Measurements from ENCODE around the gene ATP10A. TPM values are rescaled to one million over a fixed set of nuclear protein-coding genes. Genes with fewer than 3 reads are reported as not detected.

ATP10A gene
- total RNA-seq, 1 experiment from 2014 or later, result 3.9 TPM

DNA sequence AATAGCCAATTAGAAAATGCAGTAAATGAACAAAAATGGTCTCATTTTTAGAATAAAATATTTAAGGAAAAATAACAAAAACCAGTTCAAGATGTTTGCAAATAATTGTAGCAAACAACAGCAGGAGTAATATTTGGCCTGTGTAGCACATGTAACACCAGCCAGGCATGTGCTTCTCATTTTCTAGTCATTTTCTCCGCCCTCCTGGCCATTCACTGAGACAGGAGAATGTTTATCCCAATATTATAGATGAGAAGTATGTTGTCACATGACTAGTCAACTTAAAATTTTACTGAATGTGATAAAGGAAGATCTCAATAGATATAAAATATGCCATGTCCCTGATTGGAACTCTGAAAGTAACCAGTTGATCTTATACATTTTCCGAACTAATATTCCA is 7.8 kb upstream of the ATP10A start:
- no peak overlapping the region for H3K27ac Mint-ChIP-seq
- Histone ChIP-seq H2BK15ac (ENCODE audit: low read depth, low read length) (no peak overlapping the region), H3K23me2 (ENCODE audit: insufficient read length, low read depth, low read length, poor library complexity, severe bottlenecking) (no peaks in the 10 kb centered on the region), H3K9ac (ENCODE audit: extremely low read depth, insufficient read length, low read length) (no peak overlapping the region), H2BK120ac (ENCODE audit: low read depth, low read length, poor library complexity, severe bottlenecking) (no peak overlapping the region), H2BK5ac (ENCODE audit: insufficient read length, low read length) (no peak overlapping the region), H3K79me1 (ENCODE audit: insufficient read depth, low read depth, low read length, poor library complexity, severe bottlenecking) (no peaks in the 10 kb centered on the region), H3K18ac (ENCODE audit: insufficient read length, low read depth, low read length) (no peak overlapping the region), H3K56ac (ENCODE audit: insufficient read length, low read depth, low read length) (no peak overlapping the region), H4K8ac (replicated peaks; ENCODE audit: insufficient read length, low read depth, low read length) (no peak overlapping the region), H3K4me1 (ENCODE audit: insufficient read depth, low read length) (peaks cover 2% of the 10 kb centered on the region; the same call in 1 of the 2 replicates), H3K14ac (ENCODE audit: insufficient read depth, low read length) (no peak overlapping the region), H3K23ac (ENCODE audit: insufficient read length, low read depth, low read length) (no peak overlapping the region), H2AK5ac (ENCODE audit: insufficient read length, low read length) (no peak overlapping the region), H4K20me1 (ENCODE audit: control insufficient read depth, insufficient read depth, insufficient read length) (no peaks in the 10 kb centered on the region), H2BK20ac (ENCODE audit: low read depth, low read length, poor library complexity, severe bottlenecking) (no peak overlapping the region), H3K4ac (ENCODE audit: low read depth, low read length) (no peak overlapping the region), H3K9me3 (ENCODE audit: control insufficient read depth, low read depth, low read length) (no peaks in the 10 kb centered on the region), H4K5ac (ENCODE audit: insufficient read length, low read depth, low read length) (no peak overlapping the region), H3K27ac (ENCODE audit: insufficient read length, low read depth, low read length) (no peak overlapping the region), H3K79me2 (ENCODE audit: insufficient read depth, low read length) (no peaks in the 10 kb centered on the region), H3T11ph (ENCODE audit: low read length) (no peak overlapping the region), H3K27me3 (ENCODE audit: insufficient read depth, low read length) (no peaks in the 10 kb centered on the region), H4K91ac (ENCODE audit: insufficient read length, low read depth, low read length) (no peak overlapping the region), H2BK12ac (ENCODE audit: insufficient read length, low read depth, low read length) (no peak overlapping the region), H2AFZ (ENCODE audit: low read length) (no peak overlapping the region), H3K4me2 (ENCODE audit: insufficient read depth, insufficient read length, low read length) (no peak overlapping the region)
- H3K36me3 Mint-ChIP-seq (ENCODE audit: insufficient read depth in 1 of 3, low read depth in 3 of 3), result no peaks in the 10 kb centered on the region; a peak in 1 of 7 replicates
- H3K27me3 Mint-ChIP-seq (ENCODE audit: low read depth), result peaks cover 12% of the 10 kb centered on the region
- WGBS (ENCODE audit: extremely low coverage, insufficient read length, low lambda C conversion rate), result no CpG with 5 or more reads among the region's 2 CpGs
- no peaks in the 10 kb centered on the region for H3K9me3 Mint-ChIP-seq
- no peaks in the 10 kb centered on the region; a peak in 1 of 4 replicates for H3K4me1 Mint-ChIP-seq
- DNase-seq, result no peak
- H3K4me3 Mint-ChIP-seq, result no peak overlapping the region
- TF ChIP-seq, protein P1, sequence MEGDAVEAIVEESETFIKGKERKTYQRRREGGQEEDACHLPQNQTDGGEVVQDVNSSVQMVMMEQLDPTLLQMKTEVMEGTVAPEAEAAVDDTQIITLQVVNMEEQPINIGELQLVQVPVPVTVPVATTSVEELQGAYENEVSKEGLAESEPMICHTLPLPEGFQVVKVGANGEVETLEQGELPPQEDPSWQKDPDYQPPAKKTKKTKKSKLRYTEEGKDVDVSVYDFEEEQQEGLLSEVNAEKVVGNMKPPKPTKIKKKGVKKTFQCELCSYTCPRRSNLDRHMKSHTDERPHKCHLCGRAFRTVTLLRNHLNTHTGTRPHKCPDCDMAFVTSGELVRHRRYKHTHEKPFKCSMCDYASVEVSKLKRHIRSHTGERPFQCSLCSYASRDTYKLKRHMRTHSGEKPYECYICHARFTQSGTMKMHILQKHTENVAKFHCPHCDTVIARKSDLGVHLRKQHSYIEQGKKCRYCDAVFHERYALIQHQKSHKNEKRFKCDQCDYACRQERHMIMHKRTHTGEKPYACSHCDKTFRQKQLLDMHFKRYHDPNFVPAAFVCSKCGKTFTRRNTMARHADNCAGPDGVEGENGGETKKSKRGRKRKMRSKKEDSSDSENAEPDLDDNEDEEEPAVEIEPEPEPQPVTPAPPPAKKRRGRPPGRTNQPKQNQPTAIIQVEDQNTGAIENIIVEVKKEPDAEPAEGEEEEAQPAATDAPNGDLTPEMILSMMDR (conservative IDR thresholded peaks at IDR 0.05), result no peak
